Natural killer cell (primary cell): ENCODE data around the gene FURIN. TPM values are rescaled to one million over a fixed set of nuclear protein-coding genes. Genes with fewer than 3 reads are reported as not detected.
A peak's percentile ranks its signal among the peaks of the same experiment; 100 is the strongest.

Source experiments
- ATAC-seq, 3 donors: fragments of 150-1000 bp in 2 of 3; fragments of 200-7000 bp in 1 of 3; cut with Tn5 transposase; 1 replicate in 1 of 3; 2 replicates in 2 of 3; pipeline ENCODE4 v1.10.0; 2021; ENCODE audit warnings: mild to moderate bottlenecking in 2 of 3, moderate library complexity in 2 of 3
- DNase-seq, 2 donors: peaks; one replicate each; pipeline versions ENCODE4 v3.0.0 to v3.0.0-alpha.2; 2013 to 2021; ENCODE audit warnings: mixed read lengths in 1 of 2
- H3K27ac ChIP-seq: one replicate; pipeline ENCODE4 v1.5.1; 2013; ENCODE audit warnings: mild to moderate bottlenecking, low read length
- H3K27me3 ChIP-seq: one replicate; pipeline ENCODE4 v1.6.1; 2013; ENCODE audit warnings: low read length; ENCODE audit not compliant: control insufficient read depth, insufficient read depth
- H3K36me3 ChIP-seq: one replicate; pipeline ENCODE4 v1.6.1; 2013; ENCODE audit warnings: low read length; ENCODE audit not compliant: control insufficient read depth, insufficient read depth
- H3K4me1 ChIP-seq: one replicate; pipeline ENCODE4 v1.6.1; 2013; ENCODE audit warnings: low read length; ENCODE audit not compliant: control insufficient read depth, insufficient read depth
- H3K4me3 ChIP-seq: one replicate; pipeline ENCODE4 v1.5.1; 2013; ENCODE audit warnings: low read length
- H3K9me3 ChIP-seq: one replicate; pipeline ENCODE4 v1.6.1; 2013; ENCODE audit warnings: low read length; ENCODE audit not compliant: control insufficient read depth, insufficient read depth
- H3K27ac Mint-ChIP-seq, 2 donors: one replicate each; pipeline ENCODE4 v1.8.0; 2022; ENCODE audit warnings: mild to moderate bottlenecking in 2 of 2, mixed read lengths in 2 of 2, moderate library complexity in 1 of 2
- H3K27me3 Mint-ChIP-seq, 2 donors: one replicate each; pipeline ENCODE4 v1.8.0; 2022; ENCODE audit warnings: low read depth in 2 of 2, mixed read lengths in 2 of 2
- H3K36me3 Mint-ChIP-seq: one replicate; pipeline ENCODE4 v1.8.0; 2022; ENCODE audit warnings: mixed read lengths
- H3K4me1 Mint-ChIP-seq, 2 donors: one replicate each; pipeline ENCODE4 v1.8.0; 2022; ENCODE audit warnings: mixed read lengths in 2 of 2
- H3K4me3 Mint-ChIP-seq: one replicate; pipeline ENCODE4 v1.8.0; 2022; ENCODE audit warnings: mild to moderate bottlenecking, moderate library complexity, mixed read lengths
- H3K9me3 Mint-ChIP-seq, 2 donors: one replicate each; pipeline ENCODE4 v1.8.0; 2022; ENCODE audit warnings: mixed read lengths in 2 of 2
- WGBS: methylation state at CpG from one replicate; pipeline ENCODE4 v1.1.7; 2013; ENCODE audit warnings: missing lambda C conversion rate; ENCODE audit not compliant: insufficient coverage; 5-methylcytosine and 5-hydroxymethylcytosine counted together
- intact Hi-C: fragments of 100-400 bp; cut with micrococcal nuclease; formaldehyde crosslinking; loops from one replicate; pipeline ENCODE4 v1.14.2; 2022
- total RNA-seq, 4 donors: library from RNA; stranded (reverse); fragments of 120-200 nt in 1 of 4; gene quantifications; one replicate each; pipeline versions ENCODE4 v1.2.3 to v1.2.4, GENCODE V29; 2013 to 2022
- TF ChIP-seq, protein P1 (sequence below): fragments of 200-600 bp; IDR thresholded peaks from one replicate; pipeline ENCODE4 v1.8.0; 2022; ENCODE audit warnings: antibody characterized with exemption

The FURIN gene
- total RNA-seq, 3 donors from 2014 or later (not counting 1 experiment from before 2014, with no cell fraction given), result 110 to 178 (median 172) TPM

DNA sequence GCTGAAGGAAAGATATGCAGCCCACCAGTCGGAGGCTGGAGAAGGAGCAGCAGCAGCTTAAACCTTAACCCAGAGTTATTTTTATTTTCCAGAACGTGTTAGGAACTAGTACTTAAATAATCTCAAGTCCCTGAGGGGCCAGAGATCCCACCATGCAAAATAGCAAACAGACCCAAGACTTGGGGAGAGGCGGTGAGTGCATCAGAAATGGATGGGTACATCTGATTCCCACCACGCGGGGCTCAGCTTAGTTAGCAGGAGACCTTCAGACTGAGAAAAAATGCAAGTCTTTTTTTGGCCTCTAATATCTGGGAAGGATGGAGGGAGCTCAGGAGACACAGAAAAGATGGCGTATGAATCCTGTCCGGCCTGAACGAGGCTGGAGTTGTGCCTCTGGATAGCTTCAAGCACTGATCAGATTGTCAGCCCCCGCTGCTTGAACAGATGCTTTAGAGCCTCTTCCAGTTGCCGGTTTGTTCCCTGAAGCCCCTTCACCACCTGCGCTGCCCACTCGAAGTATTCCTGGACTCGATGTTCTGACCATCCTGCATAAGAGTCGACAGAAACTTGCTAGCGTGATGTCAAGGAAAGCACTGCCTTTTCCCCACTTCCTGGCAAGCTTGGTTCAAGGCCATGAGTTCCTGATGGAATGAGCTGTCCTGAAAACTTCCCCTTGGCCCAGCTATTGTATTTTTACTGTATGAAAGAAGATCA, 62.6 kb downstream of the FURIN start:
- Histone ChIP-seq H3K4me1 (peaks cover 50% of the 10 kb centered on the region), H3K27ac (peak overlapping the region; percentile 78), H3K4me3 (peak overlapping the region; percentile 54), H3K27me3 (no peaks in the 10 kb centered on the region), H3K9me3 (no peaks in the 10 kb centered on the region), H3K36me3 (no peaks in the 10 kb centered on the region)
- intact Hi-C loops, result no loop called here
- peaks cover 44 to 52% of the 10 kb centered on the region in 2 donors for H3K4me1 Mint-ChIP-seq
- no peak for ATAC-seq
- no peaks in the 10 kb centered on the region for H3K9me3 Mint-ChIP-seq
- H3K27ac Mint-ChIP-seq, result peak overlapping the region; percentile 97
- no peaks in the 10 kb centered on the region for H3K27me3 Mint-ChIP-seq
- peak overlapping the region; percentile 94 for H3K4me3 Mint-ChIP-seq
- no peaks in the 10 kb centered on the region for H3K36me3 Mint-ChIP-seq
- peak in 1 of 2 donors; percentile 28 for DNase-seq
- WGBS, result 78% methylated on average over 15 of the region's 15 CpGs
- TF ChIP-seq, protein P1, sequence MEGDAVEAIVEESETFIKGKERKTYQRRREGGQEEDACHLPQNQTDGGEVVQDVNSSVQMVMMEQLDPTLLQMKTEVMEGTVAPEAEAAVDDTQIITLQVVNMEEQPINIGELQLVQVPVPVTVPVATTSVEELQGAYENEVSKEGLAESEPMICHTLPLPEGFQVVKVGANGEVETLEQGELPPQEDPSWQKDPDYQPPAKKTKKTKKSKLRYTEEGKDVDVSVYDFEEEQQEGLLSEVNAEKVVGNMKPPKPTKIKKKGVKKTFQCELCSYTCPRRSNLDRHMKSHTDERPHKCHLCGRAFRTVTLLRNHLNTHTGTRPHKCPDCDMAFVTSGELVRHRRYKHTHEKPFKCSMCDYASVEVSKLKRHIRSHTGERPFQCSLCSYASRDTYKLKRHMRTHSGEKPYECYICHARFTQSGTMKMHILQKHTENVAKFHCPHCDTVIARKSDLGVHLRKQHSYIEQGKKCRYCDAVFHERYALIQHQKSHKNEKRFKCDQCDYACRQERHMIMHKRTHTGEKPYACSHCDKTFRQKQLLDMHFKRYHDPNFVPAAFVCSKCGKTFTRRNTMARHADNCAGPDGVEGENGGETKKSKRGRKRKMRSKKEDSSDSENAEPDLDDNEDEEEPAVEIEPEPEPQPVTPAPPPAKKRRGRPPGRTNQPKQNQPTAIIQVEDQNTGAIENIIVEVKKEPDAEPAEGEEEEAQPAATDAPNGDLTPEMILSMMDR, result no peak

DNA sequence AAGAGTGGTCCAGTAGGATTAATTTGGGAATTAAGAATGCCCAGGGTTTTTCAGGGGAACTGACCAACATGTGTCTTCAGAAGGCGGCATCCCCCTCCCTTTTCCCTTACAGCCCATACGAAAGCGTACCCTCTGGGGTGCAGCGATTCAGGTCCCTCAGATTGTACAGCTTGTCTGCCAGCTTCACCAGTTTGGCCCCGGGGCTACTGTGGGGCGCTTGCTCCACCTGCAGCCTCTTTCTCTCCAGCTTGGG, 63.1 kb downstream of the FURIN start:
- peak overlapping the region; percentile 77 for H3K4me3 ChIP-seq
- DNase-seq, result no peak
- H3K27ac ChIP-seq, result peak overlapping the region; percentile 88
- no peaks in the 10 kb centered on the region for H3K27me3 ChIP-seq
- Mint-ChIP-seq H3K4me3 (peak overlapping the region; percentile 94), H3K9me3 (no peaks in the 10 kb centered on the region), H3K27me3 (no peaks in the 10 kb centered on the region), H3K27ac (peak overlapping the region; percentile 97), H3K4me1 (peaks cover 49 to 57% of the 10 kb centered on the region in 2 donors), H3K36me3 (no peaks in the 10 kb centered on the region)
- H3K36me3 ChIP-seq, result no peaks in the 10 kb centered on the region
- peaks cover 54% of the 10 kb centered on the region for H3K4me1 ChIP-seq
- WGBS, result 14% methylated on average over 6 of the region's 6 CpGs
- H3K9me3 ChIP-seq, result no peaks in the 10 kb centered on the region
- ATAC-seq, result no peak
- TF ChIP-seq, protein P1, result no peak
- intact Hi-C loops, result no loop called here

DNA sequence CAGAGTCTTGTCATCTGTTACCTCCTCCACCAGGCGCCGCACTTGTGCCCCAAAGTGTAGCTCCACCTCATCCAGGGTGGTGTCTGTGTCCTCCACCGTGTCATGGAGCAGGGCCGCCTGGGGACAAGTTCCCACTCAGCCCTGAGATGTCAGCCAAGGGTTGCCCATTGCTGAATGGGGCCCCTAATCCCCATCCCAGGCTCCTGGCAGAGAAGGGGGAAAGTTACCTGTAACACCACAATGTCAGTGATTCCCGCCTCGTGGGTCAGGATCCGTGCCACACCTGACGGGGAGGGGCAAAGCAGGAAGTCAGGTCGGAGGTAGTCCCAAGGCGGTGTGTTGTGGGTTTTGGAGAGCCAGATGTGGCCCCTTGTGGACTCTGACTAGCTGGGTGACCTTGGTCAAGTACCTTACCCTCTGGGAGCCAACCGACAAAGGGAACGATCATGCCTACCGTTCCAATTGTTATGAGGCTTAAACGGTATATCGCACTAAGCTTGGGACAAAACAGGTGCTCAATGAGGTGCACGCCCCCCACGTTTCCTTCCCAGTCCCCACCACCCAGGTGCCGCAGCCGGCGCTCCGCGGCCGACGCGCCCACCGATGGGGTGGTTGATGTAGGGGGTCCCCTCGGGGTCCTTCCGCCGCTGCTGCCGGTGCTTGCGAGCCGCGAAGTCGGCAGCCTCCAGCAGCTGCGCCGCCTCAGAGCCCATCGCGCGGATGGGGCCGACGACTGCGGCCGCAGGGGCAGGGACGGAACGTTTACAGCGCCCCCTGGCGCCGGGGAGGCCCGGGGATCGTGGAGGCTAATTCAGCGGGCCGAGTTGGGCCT, 63.7 kb downstream of the FURIN start, which contains the start of gene HDDC3:
Gene HDDC3 (minus strand): TSS at position 722 of the 832 bp plus-strand sequence. CDS start 9 bp downstream, at position 713.
- intact Hi-C loops, result loop anchor here (1.0 kb wide), 1 partner anchor 30 kb away; no protein-coding TSS in a partner anchor
- H3K27ac ChIP-seq, result peak within 1 kb of the TSS; percentile 88
- H3K36me3 Mint-ChIP-seq, result no peaks in the 10 kb centered on the region
- peaks cover 53 to 62% of the 10 kb centered on the region in 2 donors for H3K4me1 Mint-ChIP-seq
- peak within 1 kb of the TSS; percentile 97 for H3K27ac Mint-ChIP-seq
- peak within 1 kb of the TSS; percentile 77 for H3K4me3 ChIP-seq
- no peaks in the 10 kb centered on the region for H3K27me3 Mint-ChIP-seq
- ATAC-seq (peak; percentile 46 to 70 (median 55)), DNase-seq (peak; percentile 91 to 93)
- H3K4me1 ChIP-seq, result peaks cover 55% of the 10 kb centered on the region
- no peaks in the 10 kb centered on the region for H3K36me3 ChIP-seq
- 0% methylated on average over 52 of the region's 52 CpGs for WGBS
- TF ChIP-seq, protein P1, result peak; percentile 98
- no peaks in the 10 kb centered on the region for H3K9me3 ChIP-seq
- no peaks in the 10 kb centered on the region for H3K27me3 ChIP-seq
- H3K4me3 Mint-ChIP-seq, result peak within 1 kb of the TSS; percentile 94
- no peaks in the 10 kb centered on the region for H3K9me3 Mint-ChIP-seq
